ENCODE data around the gene CCL8.
A peak's percentile ranks its signal among the peaks of the same experiment; 100 is the strongest.
"Not testable (repeated sequence)": the region's sequence is repeated elsewhere in the genome, so short reads cannot be mapped to it uniquely, and the experiment has no call there.

Gene CCL8

GRCh38 chr17:34314279-34314678 is 5.0 kb upstream of the CCL8 start:
- DNase-seq = peak; percentile 68

- DNase-seq = no peak
Measured at GRCh38 chr17:34318474-34318873, 761 bp upstream of the CCL8 start.

GRCh38 chr17:34321964-34322363 is 2.7 kb downstream of the CCL8 start:
- no peak for DNase-seq

GRCh38 chr17:34327580-34327979 is 8.3 kb downstream of the CCL8 start:
- DNase-seq = not testable (repeated sequence)

GRCh38 chr17:34337701-34338100 is 18.5 kb downstream of the CCL8 start:
- no peak for DNase-seq

GRCh38 chr17:34339138-34339770 is 20.0 kb downstream of the CCL8 start:
- no peak for DNase-seq

- no peak for DNase-seq
Measured at GRCh38 chr17:34341916-34342315, 22.7 kb downstream of the CCL8 start.

- DNase-seq = peak; percentile 6
Measured at GRCh38 chr17:34347063-34347462, 27.8 kb downstream of the CCL8 start.

- no peak for DNase-seq
Measured at GRCh38 chr17:34349751-34350150, 30.5 kb downstream of the CCL8 start.

GRCh38 chr17:34351096-34351495 is 31.9 kb downstream of the CCL8 start:
- DNase-seq = no peak

- no peak for DNase-seq
Measured at GRCh38 chr17:34352191-34352590, 33.0 kb downstream of the CCL8 start.

- DNase-seq = no peak
Measured at GRCh38 chr17:34354637-34355036, 35.4 kb downstream of the CCL8 start.

GRCh38 chr17:34356194-34356593 is 37.0 kb downstream of the CCL8 start, which contains the start of gene CCL13:
Gene CCL13 (plus strand): TSS chr17:34356480. CDS start chr17:34356527, 47 bp downstream.
- no peak for DNase-seq

GRCh38 chr17:34357398-34357797 is 38.2 kb downstream of the CCL8 start:
- DNase-seq = no peak

GRCh38 chr17:34358631-34359030 is 39.4 kb downstream of the CCL8 start:
- no peak for DNase-seq

GRCh38 chr17:34360601-34361270 is 41.5 kb downstream of the CCL8 start:
- no peak for DNase-seq

- peak; percentile 80 for DNase-seq
Measured at GRCh38 chr17:34361478-34362061, 42.3 kb downstream of the CCL8 start.

GRCh38 chr17:34363183-34363661 is 44.0 kb downstream of the CCL8 start, which contains the start of gene CCL1:
Gene CCL1 (minus strand): TSS chr17:34363233. CDS start chr17:34363161, 72 bp downstream.
- no peak for DNase-seq

- DNase-seq = no peak
Measured at GRCh38 chr17:34364751-34365150, 45.5 kb downstream of the CCL8 start.

- no peak for DNase-seq
Measured at GRCh38 chr17:34365340-34365739, 46.1 kb downstream of the CCL8 start.

- no peak for DNase-seq
Measured at GRCh38 chr17:34366010-34366409, 46.8 kb downstream of the CCL8 start.

GRCh38 chr17:34366529-34367107 is 47.4 kb downstream of the CCL8 start:
- DNase-seq = no peak

- DNase-seq = no peak
Measured at GRCh38 chr17:34367486-34368195, 48.4 kb downstream of the CCL8 start.
